ENCODE measurements around the gene TMEM51. TPM values are rescaled to one million over a fixed set of nuclear protein-coding genes. Genes with fewer than 3 reads are reported as not detected.

TMEM51 gene
- total and polyA plus RNA-seq, 2 of the 13 experiments (the other 11 are each of a cell fraction or from before 2014, with no cell fraction given): 12.2 to 22.3 TPM

DNA sequence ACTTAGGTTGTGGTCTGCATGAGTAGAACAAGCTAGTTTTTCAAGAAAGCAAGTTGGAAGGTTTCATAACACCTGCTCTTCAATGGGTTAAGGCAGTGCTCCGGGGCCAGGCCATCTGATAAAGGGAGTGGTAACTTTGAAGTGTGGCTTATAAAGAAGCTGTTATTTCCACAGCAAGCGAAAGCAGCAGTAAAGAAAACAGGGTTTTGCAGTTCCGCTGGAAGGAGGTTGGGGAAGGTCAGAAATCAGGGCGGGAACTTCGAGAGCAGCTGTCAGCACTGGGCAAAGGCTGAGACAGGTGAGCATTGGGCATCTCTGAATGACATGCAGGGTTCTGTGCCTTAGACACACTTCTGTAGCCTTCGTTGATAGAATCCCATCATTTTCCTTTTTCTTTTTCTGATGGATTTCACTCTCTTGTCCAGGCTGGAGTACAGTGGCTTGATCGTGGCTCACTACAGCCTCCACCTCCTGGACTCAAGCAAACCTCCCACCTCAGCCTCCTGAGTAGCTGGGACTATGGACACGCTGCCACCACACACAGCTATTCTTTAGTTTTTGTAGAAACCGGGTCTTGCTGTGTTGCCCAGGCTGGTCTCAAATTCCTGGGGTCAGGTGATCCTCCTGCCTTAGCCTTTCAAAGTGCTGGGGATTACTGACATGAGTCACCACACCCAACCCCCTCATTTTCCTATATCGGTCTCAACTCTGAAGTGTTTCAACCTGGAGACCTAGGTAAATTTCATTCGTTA lies 20.5 kb downstream of the TMEM51 start (continued):
- TF ChIP-seq ELF1 (CRISPR knock-in tag; IDR thresholded peaks at IDR 0.05) (no peak), GABPB1 (CRISPR knock-in tag; IDR thresholded peaks at IDR 0.05) (peak; percentile 39; the same call in 1 of the 2 replicates), AFF4 (CRISPR knock-in tag; IDR thresholded peaks at IDR 0.05) (no peak), ZNF263 (CRISPR knock-in tag; IDR thresholded peaks at IDR 0.05) (0 out of 2 replicates have a peak, but pooled peaks have one; percentile 19), ATF1 (CRISPR knock-in tag; IDR thresholded peaks at IDR 0.05) (no peak), RARA (CRISPR knock-in tag; IDR thresholded peaks at IDR 0.05) (peak; percentile 66), CENPX (CRISPR knock-in tag; IDR thresholded peaks at IDR 0.05) (no peak), RXRA (CRISPR knock-in tag; IDR thresholded peaks at IDR 0.05) (peak; percentile 58; the same call in 1 of the 2 replicates), TBX2 (CRISPR knock-in tag; IDR thresholded peaks at IDR 0.05; ENCODE audit: borderline replicate concordance) (peak; percentile 75), HHEX (CRISPR knock-in tag; IDR thresholded peaks at IDR 0.05) (no peak), ARNT2 (CRISPR knock-in tag; IDR thresholded peaks at IDR 0.05; ENCODE audit: low read depth) (0 out of 2 replicates have a peak, but pooled peaks have one; percentile 30), ZBED4 (CRISPR knock-in tag; IDR thresholded peaks at IDR 0.05; ENCODE audit: borderline replicate concordance) (no peak), MYC (CRISPR knock-in tag; IDR thresholded peaks at IDR 0.05; ENCODE audit: borderline replicate concordance) (0 out of 2 replicates have a peak, but pooled peaks have one; percentile 21)
- TF ChIP-seq, protein P1, sequence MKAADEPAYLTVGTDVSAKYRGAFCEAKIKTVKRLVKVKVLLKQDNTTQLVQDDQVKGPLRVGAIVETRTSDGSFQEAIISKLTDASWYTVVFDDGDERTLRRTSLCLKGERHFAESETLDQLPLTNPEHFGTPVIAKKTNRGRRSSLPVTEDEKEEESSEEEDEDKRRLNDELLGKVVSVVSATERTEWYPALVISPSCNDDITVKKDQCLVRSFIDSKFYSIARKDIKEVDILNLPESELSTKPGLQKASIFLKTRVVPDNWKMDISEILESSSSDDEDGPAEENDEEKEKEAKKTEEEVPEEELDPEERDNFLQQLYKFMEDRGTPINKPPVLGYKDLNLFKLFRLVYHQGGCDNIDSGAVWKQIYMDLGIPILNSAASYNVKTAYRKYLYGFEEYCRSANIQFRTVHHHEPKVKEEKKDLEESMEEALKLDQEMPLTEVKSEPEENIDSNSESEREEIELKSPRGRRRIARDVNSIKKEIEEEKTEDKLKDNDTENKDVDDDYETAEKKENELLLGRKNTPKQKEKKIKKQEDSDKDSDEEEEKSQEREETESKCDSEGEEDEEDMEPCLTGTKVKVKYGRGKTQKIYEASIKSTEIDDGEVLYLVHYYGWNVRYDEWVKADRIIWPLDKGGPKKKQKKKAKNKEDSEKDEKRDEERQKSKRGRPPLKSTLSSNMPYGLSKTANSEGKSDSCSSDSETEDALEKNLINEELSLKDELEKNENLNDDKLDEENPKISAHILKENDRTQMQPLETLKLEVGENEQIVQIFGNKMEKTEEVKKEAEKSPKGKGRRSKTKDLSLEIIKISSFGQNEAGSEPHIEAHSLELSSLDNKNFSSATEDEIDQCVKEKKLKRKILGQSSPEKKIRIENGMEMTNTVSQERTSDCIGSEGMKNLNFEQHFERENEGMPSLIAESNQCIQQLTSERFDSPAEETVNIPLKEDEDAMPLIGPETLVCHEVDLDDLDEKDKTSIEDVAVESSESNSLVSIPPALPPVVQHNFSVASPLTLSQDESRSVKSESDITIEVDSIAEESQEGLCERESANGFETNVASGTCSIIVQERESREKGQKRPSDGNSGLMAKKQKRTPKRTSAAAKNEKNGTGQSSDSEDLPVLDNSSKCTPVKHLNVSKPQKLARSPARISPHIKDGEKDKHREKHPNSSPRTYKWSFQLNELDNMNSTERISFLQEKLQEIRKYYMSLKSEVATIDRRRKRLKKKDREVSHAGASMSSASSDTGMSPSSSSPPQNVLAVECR (CRISPR knock-in tag; IDR thresholded peaks at IDR 0.05; ENCODE audit: borderline replicate concordance): peak; percentile 59; the same call in 1 of the 2 replicates
- TF ChIP-seq, protein P2, sequence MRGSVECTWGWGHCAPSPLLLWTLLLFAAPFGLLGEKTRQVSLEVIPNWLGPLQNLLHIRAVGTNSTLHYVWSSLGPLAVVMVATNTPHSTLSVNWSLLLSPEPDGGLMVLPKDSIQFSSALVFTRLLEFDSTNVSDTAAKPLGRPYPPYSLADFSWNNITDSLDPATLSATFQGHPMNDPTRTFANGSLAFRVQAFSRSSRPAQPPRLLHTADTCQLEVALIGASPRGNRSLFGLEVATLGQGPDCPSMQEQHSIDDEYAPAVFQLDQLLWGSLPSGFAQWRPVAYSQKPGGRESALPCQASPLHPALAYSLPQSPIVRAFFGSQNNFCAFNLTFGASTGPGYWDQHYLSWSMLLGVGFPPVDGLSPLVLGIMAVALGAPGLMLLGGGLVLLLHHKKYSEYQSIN (CRISPR knock-in tag; IDR thresholded peaks at IDR 0.05; ENCODE audit: borderline replicate concordance): no peak
